GM18517 (cell line): Measurements from ENCODE around the gene SELENBP1.
"Not testable (repeated sequence)": the region's sequence is repeated elsewhere in the genome, so short reads cannot be mapped to it uniquely, and the experiment has no call there.

Experiments used
- ATAC-seq: cut with Tn5 transposase; IDR thresholded peaks from one replicate; pipeline ENCODE4 v1.9.1; 2021; ENCODE audit warnings: mild to moderate bottlenecking, moderate library complexity; ENCODE audit not compliant: unreplicated experiment

SELENBP1 gene

DNA sequence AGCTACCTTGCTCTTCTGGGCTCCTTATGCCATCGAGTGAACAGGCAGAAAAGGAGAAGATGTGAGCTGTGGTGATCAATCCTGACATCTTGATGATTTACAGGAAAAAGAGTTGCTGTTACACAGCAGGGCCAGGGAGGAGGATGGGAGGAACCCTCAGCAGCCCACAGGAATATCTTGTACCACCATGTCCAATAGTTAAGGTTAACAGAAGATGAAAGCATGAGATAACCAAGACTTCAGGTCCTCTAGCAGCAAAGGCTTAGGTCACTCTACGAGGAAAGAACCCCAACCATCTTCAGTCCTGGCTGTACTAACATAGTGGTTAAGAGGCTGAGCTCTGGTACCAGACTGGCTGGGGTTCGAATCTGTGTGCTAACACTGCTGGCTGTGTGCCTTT, 12.1 kb upstream of the SELENBP1 start:
- ATAC-seq, result no peak

DNA sequence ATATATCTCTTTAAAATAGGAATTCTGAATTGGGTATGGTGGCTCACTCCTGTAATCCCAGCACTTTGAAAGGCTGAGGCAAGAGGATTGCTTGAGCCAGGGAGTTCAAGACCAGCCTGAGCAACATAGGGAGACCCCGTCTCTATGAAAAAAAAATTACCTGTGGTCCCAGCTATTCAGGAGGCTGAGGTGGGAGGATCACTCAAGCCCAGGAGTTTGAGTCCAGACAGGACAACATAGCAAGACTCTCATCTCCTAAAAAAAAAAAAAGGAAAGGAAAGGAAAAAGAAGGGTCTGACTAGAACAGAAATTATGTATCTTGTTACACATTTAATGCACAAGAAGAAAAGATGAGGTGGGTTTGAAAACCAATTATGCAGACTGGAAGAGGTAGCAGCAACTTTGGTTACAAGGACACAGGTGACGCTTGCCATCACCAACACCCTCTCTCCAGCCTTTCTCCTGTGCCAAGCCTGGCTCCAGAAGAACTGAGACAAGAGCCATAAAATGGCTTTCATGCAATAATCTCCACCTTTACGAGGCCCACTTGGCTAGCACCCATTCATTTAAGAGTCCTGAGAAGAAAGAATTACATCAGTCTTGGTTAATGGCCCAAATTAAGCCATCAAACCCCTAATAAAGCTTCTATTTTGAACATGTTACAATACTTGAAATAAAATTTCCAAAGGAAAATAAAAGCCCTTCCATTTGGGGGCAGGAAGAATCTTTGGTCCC, 4.8 kb upstream of the SELENBP1 start:
- ATAC-seq, result no peak

DNA sequence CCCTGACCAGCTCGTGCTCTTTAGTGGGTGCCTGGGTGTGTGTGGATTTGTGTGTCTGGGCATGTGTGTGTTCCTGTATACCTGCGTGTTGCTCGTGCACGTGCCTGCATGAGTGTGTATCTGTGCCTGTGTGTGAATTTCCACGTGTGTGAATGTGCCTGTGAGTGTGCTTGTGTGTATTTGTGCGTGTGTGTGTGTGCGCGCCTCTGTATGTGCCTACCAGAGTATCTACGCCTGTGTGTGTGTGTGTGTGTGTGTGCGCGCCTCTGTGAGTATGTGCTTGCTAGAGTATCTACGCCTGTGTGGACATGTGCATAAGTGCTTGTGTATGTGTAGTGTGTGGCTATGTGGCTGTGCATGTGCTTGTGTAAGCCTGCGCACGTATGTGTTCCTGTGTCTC, 691 bp upstream of the SELENBP1 start:
- ATAC-seq, result no peak

DNA sequence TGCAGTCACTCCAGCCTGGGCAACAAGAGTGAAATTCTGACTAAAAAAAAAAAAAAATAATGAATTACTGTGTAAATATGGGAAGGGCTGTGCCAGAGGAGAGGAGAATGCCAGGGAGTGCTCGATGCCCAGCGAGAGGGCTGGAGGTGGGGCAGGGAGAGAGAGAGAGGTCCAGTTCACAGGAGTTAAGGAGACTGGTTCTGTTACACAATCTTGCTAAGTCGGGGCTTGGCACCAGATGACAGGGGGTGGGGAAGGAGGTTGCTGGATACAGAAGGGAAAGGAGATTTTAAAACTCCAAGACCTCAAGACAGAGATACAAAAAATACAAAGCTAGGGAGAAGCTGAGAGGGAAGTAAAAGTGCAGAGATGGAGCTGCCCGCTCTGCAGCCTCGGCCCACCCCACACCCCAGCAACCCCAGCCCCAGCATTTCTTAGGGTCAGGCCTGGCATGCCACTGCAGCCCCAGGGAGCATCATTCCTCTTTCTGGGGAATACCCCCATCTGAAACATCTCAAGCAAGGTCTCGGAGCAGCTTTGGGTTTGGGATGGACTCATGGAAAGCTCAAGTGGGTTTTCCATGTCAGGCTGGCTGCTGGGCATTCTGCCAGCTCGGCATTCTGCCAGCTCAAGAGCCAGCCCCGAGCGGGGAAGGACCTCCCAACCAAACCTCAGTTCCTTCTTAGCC, 991 bp downstream of the SELENBP1 start:
- ATAC-seq, result no peak

DNA sequence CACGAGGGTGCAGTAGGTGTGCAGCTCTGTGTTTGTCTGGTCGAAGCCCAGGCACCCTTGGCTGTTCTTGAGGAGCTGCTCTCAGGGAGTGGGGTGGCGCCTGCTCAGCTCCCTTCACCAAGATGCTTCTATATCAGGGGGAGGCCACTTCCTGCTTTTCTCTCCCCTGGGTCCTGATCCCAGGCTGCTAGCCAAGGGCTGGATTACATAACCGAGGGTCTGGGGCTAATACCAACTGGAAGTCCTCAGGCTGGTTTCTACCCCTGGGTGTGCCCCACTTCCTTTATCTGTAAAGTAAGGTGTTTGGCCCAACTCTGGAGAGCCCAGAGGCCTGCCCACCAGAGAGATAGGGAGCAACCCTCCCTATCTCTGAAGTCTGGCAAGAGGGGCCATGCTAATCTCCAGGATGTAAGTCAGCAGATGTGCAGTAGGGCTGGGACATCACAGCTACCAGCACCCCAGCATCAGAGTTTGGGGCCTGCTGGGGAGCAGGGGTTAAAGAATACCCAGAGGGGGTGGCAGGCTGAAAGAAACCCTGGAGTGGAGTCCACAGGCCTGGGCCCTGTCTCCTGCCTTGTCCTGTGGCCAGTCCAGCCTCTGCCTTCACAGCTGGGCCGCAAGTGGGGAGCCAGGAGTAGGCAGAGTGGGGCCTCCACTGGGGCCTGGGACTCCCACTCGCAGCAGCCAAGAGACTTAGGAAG, 2.1 kb downstream of the SELENBP1 start:
- ATAC-seq, result no peak

DNA sequence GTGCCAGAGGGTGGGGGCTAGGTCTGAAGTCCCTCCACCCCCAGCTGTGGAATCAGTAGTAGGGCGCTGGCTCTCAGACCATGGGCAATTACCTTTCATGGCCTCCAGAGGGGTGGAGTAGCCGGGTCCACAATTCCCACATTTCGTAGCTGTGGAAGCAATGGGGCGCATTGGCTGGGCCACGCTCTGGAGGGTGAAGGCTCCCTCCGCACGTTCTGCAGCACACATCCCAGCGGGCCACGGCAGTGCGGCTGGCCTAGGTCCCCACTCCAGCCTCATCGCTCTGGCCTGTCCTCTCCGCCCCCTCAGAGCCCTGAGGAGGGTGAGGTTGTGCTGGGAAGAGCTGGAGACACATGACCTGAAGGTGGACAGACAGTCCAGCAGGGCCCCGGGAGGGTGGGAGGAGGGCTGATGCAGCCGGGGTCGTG, 2.9 kb downstream of the SELENBP1 start:
- no peak for ATAC-seq

DNA sequence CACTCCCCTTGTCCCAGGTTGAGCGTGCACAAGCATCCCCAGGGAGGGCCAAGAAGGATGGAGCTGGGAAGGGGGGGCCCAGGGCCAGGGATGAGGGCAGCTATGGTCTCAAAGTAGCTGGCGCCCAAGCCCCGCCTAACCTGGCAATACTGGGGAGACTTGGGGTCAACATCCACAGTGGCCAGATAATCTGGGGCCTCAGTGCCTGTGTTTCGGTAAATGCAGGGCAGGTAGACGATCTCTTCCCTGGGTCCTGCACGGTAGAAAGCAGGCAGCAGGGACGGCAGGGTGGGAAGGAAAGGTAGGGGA, 3.2 kb downstream of the SELENBP1 start:
- no peak for ATAC-seq

DNA sequence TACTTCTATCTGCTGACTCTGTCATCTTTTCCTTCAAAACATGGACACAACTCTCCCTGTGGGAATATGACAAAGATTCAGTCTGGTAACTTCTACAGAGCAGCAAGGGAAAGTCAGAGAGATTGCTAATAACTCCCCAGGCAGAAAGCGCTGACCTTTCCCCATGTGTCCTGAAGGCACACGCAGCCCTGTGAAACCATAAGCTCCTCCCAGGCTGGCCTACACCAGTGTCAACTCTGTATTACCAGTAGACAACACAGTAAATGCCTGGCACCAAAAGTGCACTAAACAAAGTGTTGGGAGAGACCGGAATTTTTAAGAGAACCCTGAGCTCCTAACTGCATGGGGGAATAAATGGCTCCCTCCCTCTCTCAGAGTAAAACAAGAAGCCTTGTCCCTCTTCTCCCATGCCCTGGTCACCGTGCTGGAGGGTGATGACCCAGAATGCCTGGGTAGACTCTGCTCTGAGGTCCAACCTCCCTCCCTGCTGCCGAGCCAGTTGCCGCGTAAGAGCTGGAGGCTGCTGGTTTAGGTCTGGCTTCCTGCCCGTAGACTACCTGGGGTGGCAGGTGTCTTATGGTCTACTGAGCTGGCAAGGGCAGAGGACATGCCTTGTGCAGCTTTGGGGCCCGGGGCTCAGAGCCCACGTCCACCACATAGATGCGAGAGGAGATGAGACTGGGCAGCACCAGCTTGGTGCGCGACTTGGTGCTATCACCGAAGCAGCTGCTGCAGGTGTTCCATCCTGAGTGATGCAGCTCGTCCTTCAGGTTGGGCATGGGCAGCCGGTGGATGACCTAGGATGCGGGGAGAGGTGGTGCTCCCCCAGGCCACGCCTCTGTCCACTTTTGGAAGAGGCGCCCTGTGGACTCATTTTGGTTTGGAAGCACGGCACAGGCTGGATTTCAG, 3.9 kb downstream of the SELENBP1 start:
- ATAC-seq, result no peak

DNA sequence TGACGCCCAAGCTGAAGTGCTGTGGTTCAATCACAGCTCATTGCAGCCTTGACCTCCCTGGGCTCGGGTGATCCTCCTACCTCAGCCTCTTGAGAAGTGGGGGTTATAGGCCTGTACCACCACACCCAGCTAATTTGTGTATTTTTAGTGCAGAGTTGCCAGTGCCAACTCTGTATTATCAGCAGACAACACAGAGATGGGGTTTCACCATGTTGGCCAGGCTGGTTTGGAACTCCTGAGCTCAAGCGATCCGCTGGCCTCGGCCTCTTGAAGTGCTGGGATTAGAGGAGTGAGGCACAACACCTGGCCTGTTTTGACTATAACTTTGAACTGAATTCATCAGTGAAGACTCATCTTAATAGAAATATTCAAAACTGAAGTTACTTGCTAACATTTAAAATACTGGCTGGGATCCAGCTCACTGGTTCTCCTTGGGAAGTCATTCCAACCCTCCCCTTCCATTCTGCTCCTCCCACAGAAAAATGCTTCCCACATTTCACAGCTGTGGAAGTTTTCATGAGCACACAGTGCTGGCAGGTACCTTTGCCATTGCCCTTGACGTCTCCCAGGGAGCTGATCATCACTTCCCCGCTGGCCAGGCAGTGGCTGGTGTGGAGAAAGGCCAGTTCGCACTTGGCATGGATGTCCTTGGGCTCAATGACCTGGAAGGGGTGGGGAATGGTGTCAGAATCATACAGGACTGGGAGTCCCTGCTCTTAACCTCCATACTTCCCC, 4.7 kb downstream of the SELENBP1 start:
- ATAC-seq, result no peak

DNA sequence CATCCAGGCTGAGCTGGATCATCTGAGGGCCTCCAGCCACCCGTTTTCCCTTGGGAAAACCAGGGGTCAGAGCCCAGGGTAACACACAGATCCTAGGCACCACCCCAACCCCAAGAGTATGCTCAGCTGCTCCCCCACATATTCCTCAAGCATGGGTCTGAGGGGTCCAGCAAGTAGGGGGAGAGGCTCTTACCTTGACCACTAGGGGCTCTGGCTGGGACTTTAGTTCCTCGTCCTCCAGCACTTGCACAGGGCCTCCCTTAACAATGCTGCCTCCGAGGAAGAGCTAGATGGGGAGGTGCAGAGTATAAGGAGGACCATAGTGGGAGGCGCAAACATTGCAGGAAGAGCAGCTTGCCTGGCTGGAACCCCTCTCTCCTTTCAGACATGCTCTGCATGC, 7.5 kb downstream of the SELENBP1 start:
- ATAC-seq, result no peak

DNA sequence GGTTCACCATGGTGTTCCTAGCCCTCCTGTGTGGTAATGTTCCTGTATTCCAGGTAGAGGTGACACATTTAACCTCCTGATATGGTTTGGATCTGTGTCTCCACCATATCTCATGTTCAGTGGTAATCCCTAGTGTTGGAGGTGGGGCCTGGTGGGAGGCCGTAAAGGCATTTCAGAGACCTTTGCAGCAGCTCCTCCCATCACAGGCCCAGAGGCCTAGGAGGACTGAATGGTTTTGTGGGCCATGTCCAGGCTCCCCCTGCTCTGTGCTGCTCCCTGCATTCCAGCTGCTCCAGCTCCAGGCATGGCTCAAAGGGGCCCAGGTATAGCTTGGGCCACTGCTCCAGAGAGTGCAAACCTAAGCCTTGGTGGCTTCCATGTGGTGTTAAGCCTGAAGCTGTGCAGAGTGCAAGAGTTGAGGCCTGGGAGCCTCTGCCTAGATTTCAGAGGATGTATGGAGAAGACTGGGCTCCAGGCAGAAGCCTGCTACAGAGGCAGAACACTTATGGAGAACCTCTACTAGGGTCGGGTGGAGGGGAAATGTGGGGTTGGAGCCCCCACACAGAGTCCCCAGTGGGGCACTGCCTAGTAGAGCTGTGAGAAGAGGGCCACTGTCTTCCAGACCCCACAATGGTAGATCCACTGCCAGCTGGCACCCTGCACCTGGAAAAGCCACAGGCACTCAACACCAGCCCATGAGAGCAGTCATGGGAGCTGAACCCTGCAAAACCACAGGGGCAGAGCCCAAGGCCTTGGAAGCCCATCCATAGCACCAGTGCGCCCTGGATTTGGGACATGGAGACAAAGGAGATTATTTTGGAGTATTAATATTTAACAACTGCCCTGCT, 10.0 kb downstream of the SELENBP1 start:
- no peak for ATAC-seq

DNA sequence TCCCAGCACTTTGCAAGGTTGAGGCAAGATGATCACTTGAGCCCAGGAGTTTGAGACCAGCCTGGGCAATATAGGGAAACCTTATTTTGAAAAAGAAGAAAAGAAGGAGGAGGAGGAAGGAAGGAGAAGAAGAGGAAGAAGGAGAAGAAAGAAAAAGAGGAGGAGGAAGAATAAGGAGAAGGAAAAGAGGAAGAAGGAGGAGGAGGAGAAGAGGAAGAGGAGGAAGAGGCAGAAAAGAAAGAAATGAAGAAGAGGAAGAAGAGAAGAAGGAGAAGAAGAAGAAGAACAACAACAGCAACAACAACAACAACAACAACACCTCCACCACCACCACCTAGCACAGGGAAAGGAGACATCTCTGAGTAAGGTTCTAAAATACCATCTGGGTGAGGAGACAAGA, 10.6 kb downstream of the SELENBP1 start:
- no peak for ATAC-seq

DNA sequence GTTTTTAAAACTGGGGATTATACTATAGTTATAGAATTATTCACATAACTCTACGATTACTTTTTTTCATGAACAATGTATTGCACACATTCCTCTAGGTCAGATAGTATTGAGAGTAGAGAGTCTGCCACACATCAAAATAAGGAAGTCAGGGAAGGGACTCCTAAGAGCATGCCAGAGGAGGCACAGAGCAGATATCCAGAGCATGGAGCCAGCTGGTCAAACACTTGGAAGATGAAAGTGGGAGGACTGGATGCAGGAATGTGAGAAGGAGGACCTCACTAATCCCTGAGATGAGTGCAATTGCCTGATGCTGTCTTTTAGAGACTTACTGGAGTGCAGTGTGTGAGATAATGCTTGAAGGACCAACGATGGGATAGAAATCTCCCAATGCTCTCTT, 15.8 kb downstream of the SELENBP1 start:
- ATAC-seq, result no peak

DNA sequence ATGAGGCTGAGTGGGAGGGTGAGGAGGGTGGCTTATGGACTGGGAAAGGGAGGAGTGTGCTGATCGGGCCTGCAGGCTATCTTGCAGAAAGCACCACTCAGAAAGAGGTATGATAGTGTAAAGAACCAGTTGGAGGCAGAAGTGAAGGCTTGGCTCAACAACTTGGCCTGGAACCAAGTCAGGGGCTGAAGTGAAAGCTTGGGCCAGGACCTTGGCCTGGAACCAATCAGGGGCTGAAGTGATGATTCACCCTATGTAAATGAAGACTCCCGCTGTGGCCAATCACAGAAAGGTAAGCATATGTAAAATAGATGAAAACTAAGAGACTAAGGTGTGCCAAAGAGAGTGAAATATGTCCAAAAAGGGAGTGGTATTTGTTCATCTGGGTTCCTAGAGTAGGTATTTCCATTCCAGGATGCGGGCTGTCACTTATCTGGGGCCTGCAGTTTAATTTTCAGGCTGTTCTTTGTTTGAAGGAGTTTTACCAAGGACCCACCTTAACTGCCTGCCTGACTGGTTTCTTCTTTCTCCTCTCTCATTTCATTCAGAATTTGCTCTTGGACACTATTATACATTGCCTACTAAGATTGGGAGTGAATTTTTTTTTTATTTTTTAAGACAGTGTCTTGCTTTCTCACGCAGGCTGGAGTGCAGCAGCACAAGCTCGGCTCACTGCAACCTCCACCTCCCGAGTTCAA, 20.3 kb downstream of the SELENBP1 start:
- no peak for ATAC-seq

DNA sequence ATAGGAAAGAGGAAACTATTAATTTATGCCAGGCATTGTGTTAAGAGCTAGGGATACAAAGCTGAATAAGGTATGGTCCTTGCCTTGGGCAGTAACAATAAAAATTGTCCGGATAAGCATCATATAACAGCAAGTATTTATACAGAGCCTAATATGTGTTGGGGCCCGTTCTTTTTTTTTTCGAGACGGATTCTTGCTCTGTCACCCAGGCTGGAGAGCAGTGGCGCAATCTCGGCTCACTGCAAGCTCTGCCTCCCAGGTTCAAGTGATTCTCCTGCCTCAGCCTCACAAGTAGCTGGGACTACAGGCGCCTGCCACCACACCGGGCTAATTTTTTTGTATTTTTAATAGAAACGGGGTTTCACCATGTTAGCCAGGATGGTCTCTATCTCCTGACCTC, 22.2 kb downstream of the SELENBP1 start:
- not testable (repeated sequence) for ATAC-seq

DNA sequence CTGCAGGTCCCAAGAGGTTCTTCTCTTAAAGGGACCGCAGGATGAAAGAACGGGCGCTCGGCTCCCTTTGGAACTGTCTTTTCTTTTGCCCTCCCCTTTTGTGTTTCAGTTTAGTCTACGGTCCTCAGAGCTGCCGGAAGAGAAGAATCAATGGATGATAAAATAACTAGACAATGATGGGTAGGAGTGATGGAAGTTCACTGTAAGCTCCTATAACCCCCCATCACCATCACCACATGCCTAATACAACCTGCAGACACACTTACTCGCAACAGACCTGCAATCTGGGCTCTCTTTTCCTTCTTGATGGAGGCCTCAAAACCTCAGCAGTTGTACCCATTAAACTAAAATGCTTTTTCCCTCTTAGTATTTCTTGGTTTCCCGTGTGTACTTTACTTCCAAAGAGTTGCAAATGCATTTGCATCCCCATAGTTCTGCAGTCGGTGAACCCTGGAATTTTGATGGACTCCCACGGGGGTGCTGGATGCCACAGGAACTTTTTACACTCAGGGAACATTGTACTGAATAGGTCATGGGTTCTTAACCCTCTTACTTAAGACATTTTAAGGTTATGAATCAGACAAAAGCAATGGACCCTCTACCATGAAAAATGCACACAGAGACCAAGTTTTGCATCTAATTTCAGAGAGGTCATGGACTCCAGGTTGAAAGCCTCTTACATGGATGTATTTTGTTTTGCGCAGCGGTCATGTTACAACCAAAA, 24.8 kb downstream of the SELENBP1 start:
- no peak for ATAC-seq

DNA sequence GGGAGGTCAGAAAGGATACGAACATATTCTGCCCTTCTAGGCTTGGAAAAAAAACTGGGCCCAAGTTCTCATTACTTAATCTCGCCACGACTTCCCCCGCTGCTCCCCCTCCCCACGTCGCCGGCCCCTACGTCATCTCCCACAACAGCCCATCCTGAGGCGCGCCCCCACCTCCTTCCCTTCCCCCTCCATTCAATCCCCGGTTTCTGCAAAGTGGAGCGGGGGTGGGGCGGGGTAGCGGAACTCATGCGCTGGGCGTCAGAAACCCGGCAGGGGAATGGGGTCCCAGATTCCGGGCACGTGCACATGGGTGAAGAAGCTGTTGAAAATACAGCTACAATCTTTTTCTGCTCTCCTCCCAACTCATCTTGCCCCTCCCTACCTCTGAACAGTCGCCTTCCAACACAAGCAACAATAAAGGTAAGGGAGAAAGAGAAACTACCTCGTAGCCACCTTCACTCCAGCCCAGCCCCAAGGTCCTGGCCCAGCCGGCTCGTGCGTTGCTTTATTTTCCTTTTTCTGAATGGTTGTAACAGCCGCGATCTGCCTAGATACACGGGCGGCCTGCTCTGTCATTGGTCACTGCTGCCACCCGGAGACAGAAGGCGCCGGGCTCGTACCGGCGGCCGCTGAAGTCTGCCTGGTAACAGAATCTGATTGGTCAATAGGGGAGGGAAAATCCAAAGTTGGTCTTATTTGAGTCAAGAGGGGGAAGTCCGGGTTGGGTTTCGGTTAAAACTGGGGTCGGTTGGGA, 25.6 kb downstream of the SELENBP1 start, which contains the start of gene RFX5:
RFX5 (minus strand) TSS at position 484 of the 754 bp plus-strand sequence. CDS start 932 bp downstream, outside the sequence.
- ATAC-seq, result peak; percentile 94
